Stimulated activated CD8-positive, alpha-beta memory T cell treated with anti-CD3 and anti-CD28 coated beads, Interleukin-12 subunit alpha, Interleukin-12 subunit beta, amount 100 ng/mL, for 24 hours (primary cell): Measurements from ENCODE around the gene PI4K2A.
A peak's percentile ranks its signal among the peaks of the same experiment; 100 is the strongest.

Experiments used
- DNase-seq: peaks from one replicate; pipeline ENCODE4 v3.0.0-alpha.2; 2020; ENCODE audit errors: extremely low read depth

Gene PI4K2A

GRCh38 chr10:97640174-97640867, at the start of gene PI4K2A:
TSS of gene PI4K2A (plus strand) at chr10:97640671. CDS start at chr10:97640743, 72 bp downstream.
- peak; percentile 98 for DNase-seq

- no peak for DNase-seq
Observed at GRCh38 chr10:97590748-97591495, 49.5 kb upstream of the PI4K2A start.

- DNase-seq: no peak
Observed at GRCh38 chr10:97593421-97593820, 47.0 kb upstream of the PI4K2A start.

GRCh38 chr10:97596101-97597082, 44.1 kb upstream of the PI4K2A start:
- no peak for DNase-seq

GRCh38 chr10:97597778-97598177, 42.7 kb upstream of the PI4K2A start:
- no peak for DNase-seq

- no peak for DNase-seq
Observed at GRCh38 chr10:97598407-97599271, 41.8 kb upstream of the PI4K2A start.

- DNase-seq: no peak
Observed at GRCh38 chr10:97599272-97599619, 41.2 kb upstream of the PI4K2A start.

- DNase-seq: no peak
Observed at GRCh38 chr10:97600616-97601015, 39.9 kb upstream of the PI4K2A start.

GRCh38 chr10:97601268-97602215, 38.9 kb upstream of the PI4K2A start:
- no peak for DNase-seq

- no peak for DNase-seq
Observed at GRCh38 chr10:97607095-97607636, 33.3 kb upstream of the PI4K2A start.

- DNase-seq: no peak
Observed at GRCh38 chr10:97608991-97609561, 31.4 kb upstream of the PI4K2A start.

GRCh38 chr10:97611473-97611872, 29.0 kb upstream of the PI4K2A start:
- DNase-seq: no peak

- DNase-seq: no peak
Observed at GRCh38 chr10:97612386-97612785, 28.1 kb upstream of the PI4K2A start.

- no peak for DNase-seq
Observed at GRCh38 chr10:97618285-97618684, 22.2 kb upstream of the PI4K2A start.

GRCh38 chr10:97618733-97619132, 21.7 kb upstream of the PI4K2A start:
- DNase-seq: no peak

- no peak for DNase-seq
Observed at GRCh38 chr10:97623277-97623676, 17.2 kb upstream of the PI4K2A start.

GRCh38 chr10:97627731-97628130, 12.7 kb upstream of the PI4K2A start:
- no peak for DNase-seq

GRCh38 chr10:97628228-97628627, 12.2 kb upstream of the PI4K2A start:
- no peak for DNase-seq

GRCh38 chr10:97629289-97629688, 11.2 kb upstream of the PI4K2A start:
- no peak for DNase-seq
